HCT116 (cell line): ENCODE results near the gene ENGASE.

Experiments
- CEBPB ChIP-seq: IDR thresholded peaks from 2 replicates; pipeline ENCODE4 v1.6.1; 2012; ENCODE audit warnings: low read depth
- CTCF ChIP-seq, 3 experiments: fragments of 200-600 bp in 1 of 3; sonication (generic) in 1 of 3; IDR thresholded peaks in 2 of 3; conservative IDR thresholded peaks in 1 of 3; 2 replicates each; pipeline ENCODE4 v1.5.1; 2012 to 2017; ENCODE audit warnings: low read depth in 2 of 3, low read length in 2 of 3, antibody characterized with exemption in 1 of 3, borderline replicate concordance in 1 of 3, control low read depth in 1 of 3, mild to moderate bottlenecking in 1 of 3, mixed read lengths in 1 of 3, mixed run types in 1 of 3, moderate library complexity in 1 of 3; ENCODE audit not compliant: insufficient read depth in 1 of 3
- EZH2 ChIP-seq: fragments of 200-600 bp; sonication (generic); IDR thresholded peaks from 2 replicates; pipeline ENCODE4 v1.6.1; 2017; ENCODE audit warnings: antibody characterized with exemption, mixed run types
- EZH2phosphoT487 ChIP-seq: fragments of 200-600 bp; IDR thresholded peaks from 2 replicates; pipeline ENCODE4 v1.6.1; 2018; ENCODE audit warnings: antibody characterized with exemption, borderline replicate concordance
- FOSL1 ChIP-seq: IDR thresholded peaks from 2 replicates; pipeline ENCODE4 v1.6.1; 2012; ENCODE audit warnings: low read depth
- POLR2A ChIP-seq: IDR thresholded peaks from 2 replicates; pipeline ENCODE4 v1.7.0; 2011; ENCODE audit warnings: borderline replicate concordance; ENCODE audit not compliant: insufficient read depth, insufficient read length; ENCODE audit errors: extremely low read depth
- POLR2AphosphoS5 ChIP-seq: IDR thresholded peaks from 2 replicates; pipeline ENCODE4 v1.6.1; 2011; ENCODE audit warnings: mild to moderate bottlenecking, low read depth, low read length, moderate library complexity
- RAD21 ChIP-seq: IDR thresholded peaks from 2 replicates; pipeline ENCODE4 v1.6.1; 2012; ENCODE audit warnings: low read depth, mild to moderate bottlenecking
- REST ChIP-seq: IDR thresholded peaks from 2 replicates; pipeline ENCODE4 v1.6.1; 2012; ENCODE audit warnings: low read depth
- SIN3A ChIP-seq: IDR thresholded peaks from 2 replicates; pipeline ENCODE4 v1.6.1; 2012; ENCODE audit warnings: low read depth
- TCF7L2 ChIP-seq: IDR thresholded peaks from 2 replicates; pipeline ENCODE4 v1.7.0; 2011; ENCODE audit warnings: borderline replicate concordance, inconsistent platforms; ENCODE audit not compliant: insufficient read depth, insufficient read length; ENCODE audit errors: extremely low read depth
- ZFX ChIP-seq: fragments of 450-650 bp; IDR thresholded peaks from 2 replicates; pipeline ENCODE4 v1.6.1; 2017
- ZNF274 ChIP-seq: fragments of 200-500 bp; sonication (Bioruptor generic); IDR thresholded peaks from 2 replicates; pipeline ENCODE4 v1.6.1; 2014; ENCODE audit warnings: mild to moderate bottlenecking, low read depth, low read length, inconsistent platforms

GRCh38 chr17:79073706-79074088, 927 bp upstream of the ENGASE start:
- TF ChIP-seq POLR2AphosphoS5: no peak
- no peak for TF ChIP-seq FOSL1
- no peak for TF ChIP-seq SIN3A
- no peak for TF ChIP-seq CEBPB
- no peak for TF ChIP-seq POLR2A
- TF ChIP-seq CTCF (IDR thresholded peaks at IDR 0.05 in 2 of 3, conservative IDR thresholded peaks at IDR 0.05 in 1 of 3; ENCODE audit: borderline replicate concordance in 1 of 3, insufficient read depth in 1 of 3, low read depth in 2 of 3, low read length in 2 of 3): no peak
- no peak for TF ChIP-seq EZH2
- TF ChIP-seq RAD21: no peak
- no peak for TF ChIP-seq EZH2phosphoT487
- TF ChIP-seq REST: no peak
- no peak for TF ChIP-seq ZFX
- TF ChIP-seq TCF7L2: no peak
- TF ChIP-seq ZNF274: no peak
